Measurements from ENCODE around the gene CD34.

CD34 gene

DNA sequence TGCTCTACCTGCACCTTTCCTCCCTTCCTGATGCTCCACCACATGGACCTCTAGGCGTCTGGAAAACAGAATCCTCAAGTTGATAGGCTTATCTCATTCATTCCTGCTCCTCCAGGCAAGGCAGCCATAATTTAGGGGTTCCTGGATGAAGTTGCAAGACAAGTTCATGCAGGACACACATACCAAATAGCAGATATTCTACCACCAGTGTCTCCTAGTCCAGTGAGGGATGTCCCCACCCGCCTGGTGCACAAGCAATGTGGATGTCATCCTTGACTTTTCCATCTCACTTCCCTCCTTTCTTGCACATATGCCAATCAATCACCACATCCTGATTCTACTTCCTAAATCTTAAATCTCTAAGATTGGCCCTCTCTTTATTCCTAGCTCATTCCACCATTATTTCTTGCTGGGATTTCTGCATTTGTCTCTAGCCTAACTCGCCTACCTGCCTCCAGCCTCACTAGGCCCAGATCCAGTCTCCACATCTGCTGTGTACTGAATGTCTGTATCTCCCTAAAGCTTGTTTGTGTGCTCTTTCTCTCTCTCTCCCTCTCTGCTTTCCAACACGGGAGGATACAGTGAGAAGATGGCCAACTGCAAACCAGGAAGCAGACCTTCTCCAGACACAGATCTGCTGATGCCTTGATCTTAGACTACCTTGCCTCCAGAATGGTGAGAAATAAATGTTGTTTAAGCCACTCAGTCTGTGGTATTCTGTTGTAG is 40.5 kb downstream of the CD34 start:
- no peak for DNase-seq

DNA sequence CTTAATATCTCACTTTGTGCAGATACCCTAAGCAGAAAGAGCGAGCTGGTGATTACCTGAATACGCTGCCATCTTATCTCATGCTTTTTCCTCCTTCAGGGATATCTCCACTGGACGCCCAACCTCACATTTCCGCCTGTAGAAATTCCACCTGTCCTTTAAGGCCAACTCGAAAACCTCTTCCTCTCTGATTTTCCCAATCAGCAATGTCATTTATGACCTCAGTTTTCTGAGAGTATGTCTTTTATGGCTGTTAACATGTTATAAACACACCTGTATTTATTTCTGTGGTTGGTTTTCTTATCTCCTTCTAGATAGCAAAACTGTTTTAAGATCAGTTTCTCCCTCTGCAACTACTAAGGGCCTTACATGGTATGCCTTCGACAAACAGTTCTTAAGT is 41.1 kb downstream of the CD34 start:
- no peak for DNase-seq

DNA sequence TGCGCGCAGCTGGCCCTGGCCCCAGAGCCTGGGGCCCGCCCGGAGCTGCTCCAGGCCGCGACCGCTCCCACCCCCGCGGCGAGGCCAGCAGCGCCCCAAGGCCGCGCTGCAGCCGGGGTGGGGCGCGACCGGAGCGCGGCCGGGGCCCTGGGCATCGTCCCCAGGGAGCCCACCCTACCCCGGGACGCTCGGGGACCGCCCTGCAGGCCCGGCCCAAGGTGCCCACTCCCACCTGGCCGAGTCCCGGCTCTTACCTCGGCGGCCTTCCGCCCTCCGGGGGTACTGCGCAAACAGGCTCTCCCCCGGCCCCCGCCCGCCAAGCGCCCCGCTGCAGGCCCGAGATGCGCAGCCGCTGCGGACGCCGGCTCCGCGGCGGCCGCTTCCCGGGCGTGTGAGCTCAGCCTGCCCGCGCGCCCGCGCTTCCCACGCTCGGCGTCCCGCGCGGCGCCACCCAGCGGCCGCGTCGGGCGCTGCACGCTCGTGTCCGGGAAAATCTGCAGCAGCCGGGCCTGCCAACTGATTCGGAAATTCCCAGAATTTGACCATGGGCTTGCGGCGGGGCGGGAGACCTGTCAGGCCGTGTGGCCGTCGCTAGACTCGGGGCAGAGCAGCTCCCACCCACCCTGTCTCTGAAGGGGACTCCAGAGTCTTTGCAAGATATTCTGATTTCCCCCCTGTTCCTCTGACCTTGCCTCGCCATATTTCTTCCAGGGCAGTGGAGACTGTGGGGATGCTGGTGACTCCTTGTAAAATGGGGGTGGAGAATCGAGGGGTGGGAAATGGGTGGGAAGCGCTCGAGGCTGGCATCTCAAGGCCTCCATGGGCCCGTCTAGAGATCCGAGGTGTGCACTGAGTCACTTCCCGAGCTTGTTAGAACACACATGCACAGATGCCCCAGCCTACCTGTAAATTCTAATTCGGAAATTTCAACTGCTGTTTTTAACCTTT is 41.9 kb downstream of the CD34 start:
- peak; percentile 66 for DNase-seq

DNA sequence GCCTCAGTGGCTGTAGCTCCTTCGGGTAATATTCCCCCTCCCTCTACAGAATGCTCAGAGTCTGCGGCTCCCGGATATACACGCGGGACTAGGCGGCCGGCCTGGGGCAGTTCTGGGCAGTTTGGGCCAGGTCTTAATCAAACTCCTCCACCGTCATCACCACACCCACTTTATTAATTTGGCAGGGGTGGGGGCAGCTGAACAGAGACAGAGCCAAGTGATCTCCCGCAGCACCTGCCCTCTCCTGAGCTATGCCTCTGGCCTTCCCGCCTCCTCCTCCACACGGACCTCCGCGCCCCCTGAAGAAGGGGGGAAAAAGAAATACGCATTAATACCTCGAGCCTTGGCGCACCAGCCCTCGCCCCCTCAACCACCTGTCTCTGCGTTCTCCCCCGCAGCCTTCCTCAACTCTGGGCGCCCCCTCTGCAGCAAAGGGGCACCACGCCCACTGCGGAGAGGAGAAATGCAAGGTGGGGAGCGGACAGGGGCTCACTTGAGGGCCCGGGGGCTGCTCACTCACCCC is 42.6 kb downstream of the CD34 start:
- no peak for DNase-seq

DNA sequence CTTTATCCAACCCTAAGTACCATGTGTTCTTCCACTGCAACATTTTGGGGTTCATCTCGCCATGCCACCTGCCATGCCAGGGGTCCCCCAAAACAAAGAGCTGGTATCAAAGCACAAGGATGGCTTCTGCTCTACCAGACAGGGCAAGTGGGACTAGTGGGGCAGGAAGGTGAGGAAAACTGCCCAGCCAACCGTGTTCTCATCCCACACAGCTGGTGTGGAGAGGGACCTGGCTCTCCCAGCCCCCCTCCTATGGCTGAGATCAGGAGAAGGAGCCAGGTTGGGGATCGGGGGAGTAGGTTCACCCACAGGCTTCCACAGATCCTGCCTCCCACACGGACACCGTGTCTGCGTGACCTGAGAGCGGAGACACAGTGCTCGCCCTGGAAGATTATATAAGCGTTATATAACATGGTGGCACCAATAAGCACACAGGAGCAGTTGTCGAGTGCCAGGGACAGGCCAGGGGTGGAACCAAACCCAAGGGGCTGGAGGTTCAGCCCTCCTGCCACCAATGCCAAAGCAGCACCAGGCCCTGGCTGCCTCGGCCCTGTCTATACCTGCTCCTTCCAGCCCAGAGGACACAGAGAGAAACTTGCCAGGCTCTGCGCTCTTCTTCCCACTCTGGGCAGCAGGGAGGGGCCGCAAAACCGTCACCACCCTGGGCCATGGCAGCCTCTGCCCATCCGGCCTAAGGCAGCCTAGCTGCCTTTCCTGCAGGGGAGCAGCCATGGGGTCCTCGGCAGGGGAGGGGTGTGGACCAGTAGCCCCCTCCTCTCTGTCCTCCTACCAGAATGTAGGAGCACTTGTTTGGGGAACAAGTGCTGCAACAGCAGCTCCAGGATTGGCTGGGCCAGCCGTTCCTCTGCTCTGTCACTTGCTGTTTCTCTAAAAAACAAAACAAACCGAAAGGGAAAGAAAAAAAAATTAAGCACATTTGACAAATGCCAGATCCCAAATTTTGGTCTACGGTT is 43.5 kb downstream of the CD34 start:
- DNase-seq, result no peak

DNA sequence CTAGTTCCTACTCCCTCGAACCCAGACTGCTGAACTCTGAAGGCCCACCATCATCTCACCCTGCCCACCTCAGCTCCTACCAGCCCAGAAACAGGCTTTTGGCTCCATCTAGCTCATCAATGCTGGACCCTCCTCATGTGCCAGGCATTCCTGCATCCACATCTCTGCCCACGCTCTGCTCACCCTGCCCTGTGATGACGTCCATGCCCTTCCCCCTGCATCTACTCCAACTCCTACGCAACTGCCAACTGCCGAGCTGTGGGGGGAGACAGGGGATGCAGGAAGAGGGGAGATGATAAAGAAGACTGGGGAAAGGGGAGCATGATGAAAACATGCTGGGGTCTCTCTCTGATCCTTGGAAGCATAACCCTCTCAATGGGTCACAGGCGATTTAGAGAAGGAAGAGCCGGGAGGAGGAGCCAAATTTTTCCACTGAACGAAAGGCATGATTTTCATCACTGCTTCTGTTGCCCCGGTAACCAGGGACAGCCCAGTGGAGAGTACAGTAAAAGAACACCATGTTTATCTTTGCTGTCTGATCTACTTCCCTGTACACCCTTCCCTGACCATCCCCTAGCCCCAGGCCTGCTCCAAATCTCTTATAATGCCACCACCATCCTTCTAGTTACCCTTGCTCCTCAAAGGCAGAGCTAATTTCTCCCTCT is 44.3 kb downstream of the CD34 start:
- no peak for DNase-seq

DNA sequence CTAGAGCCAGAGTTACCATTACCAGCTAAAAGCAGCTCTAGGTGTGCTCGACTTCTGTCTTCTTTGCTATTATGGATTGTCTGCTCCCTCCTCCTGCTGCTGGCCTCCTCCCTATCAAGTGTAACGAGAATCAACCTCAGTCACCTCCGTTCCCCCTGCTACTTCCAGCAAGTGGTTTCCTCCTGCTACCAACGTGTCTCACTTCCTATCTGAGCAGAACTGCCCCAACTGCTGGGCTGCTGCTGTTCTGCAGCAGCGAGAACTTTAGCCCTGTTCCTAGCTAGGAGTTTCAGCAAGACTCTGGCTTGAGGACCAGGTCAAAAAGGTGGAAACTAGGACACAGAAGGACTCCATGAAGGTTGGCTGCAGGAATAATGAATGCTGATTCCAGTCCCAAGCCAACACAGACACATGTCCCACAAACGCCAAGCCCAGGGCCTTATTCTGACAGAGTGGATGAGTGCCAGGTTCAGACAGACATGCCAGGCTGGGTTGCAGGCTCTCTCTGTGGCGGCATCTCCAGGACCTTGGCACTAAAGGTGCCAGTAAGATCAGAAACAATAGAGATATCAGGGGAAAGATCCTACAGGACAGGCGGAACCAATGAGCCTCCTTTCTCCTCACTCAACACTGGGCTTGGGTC is 46.9 kb downstream of the CD34 start:
- no peak for DNase-seq

DNA sequence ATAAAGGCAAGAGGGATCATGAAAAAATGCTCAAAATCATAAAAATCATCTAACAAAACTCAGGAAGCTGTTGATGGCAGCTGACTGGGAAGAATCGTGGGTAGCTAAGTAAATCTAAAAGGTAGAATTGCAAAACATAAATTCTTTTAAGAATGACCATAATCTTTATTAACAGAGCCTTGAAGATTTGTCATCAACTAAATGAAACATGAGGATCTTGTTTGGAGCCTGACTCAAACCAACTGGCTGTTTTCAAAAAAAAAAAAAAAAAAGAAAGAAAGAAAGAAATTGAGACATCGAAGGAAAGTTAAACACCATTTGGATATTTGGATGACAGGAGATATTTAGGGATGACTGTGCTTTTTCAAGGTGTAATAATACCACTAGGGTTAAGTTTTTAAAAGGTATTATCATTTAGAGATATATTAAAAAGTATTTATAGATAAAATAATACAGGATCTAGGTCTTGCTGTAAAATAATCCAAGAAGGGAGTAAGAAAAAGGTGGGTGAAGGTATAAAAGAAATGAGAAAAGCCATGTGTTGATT is 48.6 kb downstream of the CD34 start:
- DNase-seq, result peak; percentile 25

DNA sequence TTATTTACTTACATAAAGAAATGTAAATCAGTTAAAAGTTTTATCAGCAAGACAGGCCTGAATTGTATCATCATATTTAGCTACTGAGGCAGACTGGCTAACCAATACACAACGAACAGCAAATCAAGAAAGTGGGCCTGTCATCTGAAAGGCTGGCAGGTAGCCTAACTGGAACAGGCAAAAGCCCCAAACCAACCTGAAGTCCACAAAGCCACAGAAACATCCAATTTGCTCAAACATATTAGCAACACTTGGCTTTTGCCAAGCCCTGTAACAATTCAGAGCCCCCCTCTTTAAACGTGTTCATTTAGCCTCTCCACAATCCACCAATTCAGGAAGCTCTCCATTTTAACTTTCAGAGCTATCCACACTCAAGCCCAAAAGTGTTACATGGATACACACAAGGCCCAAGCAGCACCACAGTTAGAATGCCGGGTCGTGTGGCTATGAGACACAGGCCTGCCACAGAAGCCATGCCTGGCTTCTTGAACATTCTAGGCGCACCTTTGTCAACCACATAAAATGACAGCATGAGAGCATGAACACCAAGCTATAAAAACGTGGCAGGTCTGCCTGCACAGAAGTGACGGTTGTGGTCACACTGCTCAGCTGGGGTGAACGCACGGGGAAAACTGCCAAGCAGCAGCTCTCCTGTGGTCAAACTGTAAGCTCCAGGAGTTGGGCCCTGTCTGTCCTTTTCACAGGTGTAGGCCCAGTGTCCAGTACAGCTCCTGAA is 49.3 kb downstream of the CD34 start:
- no peak for DNase-seq

DNA sequence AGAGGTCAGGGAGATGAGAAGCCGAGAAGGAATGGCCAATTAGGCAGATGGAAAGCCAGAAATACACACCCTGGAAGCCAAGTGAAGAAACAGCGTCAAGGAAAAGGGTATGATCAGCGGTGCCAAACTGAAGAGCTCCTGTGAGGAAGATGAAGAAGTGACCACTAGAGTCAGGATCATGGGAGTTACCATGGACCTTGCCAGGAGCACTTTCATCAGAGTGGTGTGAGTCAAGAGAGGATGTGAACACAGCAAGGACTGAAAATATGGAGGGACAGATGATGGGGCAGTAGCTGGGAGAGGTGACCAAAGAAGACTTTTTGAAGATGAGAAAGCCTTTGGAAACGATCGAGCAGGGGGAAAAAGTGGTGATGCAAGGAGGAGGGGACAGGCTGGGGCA is 50.4 kb downstream of the CD34 start:
- DNase-seq, result no peak

DNA sequence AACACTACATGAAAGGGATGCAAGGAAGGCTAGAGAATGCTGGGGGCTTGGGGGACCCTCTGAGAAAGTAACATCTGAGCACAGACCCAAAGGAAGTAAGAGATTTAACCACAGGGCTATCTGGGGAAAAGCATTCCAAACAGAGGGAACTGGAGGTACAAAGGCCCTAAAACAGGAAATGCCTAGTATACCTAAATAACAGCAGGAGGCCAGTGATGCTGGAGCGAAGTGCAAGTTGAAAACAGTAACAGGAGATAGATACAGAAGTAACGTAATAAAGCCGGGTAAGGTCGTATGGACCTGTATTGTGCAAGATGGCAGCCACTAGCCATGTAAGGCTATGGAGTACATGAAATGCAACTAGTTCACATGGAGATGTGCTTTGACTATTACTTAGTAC is 52.1 kb downstream of the CD34 start:
- DNase-seq, result peak; percentile 12

DNA sequence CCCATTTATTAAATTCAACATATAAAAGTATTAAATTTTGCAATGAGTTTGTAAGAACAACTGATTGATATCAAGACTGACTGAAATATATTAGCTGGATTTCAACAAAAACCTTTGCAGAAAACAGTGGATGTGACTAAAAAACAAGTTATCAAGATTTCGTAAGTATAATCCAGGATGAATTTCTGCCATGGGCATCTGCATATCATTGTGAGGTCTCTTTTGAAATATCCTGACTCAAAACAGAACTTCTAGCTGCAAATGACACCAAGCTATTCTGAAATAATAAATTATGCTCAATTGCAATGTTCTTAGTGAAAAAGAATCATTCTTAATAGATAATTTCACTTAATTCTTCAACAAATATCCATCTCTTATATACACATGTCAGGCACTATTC is 52.6 kb downstream of the CD34 start:
- DNase-seq, result no peak

DNA sequence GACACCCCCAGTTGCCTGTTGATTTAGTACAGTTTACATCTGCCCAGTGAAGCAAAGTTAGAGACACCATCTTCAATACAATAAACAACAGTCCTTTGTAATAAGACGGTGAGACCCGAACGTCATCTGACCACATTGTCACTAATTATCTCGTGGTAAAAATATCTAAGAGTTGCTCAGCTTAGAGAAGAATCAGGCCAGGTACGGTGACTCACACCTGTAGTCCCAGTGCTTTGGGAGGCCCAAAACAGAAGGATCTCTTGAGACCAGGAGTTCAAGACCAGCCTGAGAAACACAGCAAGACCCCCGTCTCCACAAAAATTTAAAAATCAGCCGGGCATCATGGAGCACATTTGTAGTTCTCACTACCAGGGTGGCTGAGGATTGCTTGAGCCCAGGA is 53.5 kb downstream of the CD34 start:
- no peak for DNase-seq

DNA sequence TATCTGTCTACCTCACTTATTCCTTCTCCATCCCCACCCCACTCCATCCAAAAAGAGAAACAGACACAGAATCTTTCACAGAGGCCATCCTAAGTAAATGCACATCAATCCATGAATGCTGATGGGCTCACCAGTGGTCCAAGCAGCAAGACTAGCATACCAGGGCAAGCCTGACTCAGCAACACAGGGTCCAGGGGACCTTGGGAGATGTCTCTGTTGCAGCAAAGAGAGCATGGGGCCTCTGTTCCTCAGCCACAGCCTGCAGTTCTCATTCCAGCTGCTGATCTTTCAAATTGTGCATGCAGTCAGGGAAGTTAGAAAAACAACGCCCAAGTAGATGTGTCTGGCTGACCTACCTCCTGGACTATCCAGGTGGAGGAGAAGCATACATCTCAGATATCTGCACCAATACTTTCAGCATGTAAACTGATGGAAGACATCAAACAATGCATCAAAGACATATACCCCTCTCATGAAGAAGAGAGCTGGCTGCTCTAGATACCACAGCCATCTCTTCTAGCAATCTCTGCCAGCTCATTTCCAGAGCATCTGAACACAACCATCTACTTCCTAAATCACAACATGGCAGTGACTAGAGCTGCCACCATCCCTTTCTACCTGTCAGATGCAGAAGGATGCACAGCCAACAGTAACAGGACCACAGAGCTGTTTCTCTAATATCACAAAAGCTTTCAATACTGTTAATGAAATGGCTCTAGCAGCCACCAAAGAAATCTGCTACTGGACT is 54.5 kb downstream of the CD34 start:
- no peak for DNase-seq

DNA sequence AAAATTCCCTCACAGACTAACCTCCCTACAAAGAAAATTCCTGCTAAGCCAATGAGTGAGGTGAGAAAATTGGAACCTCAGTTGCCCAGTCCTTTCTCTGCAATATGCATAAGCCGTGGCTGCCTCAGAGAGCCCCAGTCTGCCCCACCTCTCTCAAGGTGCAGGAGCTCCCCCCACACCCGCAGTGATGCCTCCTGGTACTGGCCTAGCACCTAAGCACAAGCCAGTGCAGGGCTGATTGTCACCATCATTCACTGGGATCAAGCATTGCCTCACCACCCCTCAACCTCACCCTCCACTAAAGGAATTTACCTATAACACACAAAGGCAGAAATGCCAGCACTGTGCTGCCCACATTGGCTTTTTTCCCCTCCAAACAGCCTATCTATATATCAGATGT is 56.9 kb downstream of the CD34 start:
- DNase-seq, result no peak

DNA sequence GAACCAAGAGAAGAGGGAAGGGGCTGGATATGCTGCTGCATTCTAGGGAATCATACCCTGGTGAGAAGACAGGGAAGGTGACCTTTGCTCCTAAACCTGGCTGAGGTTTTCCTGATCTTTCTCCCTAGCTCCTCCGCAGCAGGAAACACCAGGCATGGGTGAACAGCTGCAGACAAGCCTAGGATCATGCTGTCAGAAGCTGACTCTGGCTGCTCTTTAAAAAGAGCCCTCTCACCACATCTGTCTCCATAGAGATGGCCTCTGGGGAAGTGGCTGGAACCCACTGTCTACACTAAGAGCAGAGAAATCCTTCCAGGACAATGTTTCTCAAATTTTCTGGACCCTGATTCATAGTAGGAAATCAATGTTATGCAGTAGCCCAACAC is 57.6 kb downstream of the CD34 start:
- DNase-seq, result no peak

DNA sequence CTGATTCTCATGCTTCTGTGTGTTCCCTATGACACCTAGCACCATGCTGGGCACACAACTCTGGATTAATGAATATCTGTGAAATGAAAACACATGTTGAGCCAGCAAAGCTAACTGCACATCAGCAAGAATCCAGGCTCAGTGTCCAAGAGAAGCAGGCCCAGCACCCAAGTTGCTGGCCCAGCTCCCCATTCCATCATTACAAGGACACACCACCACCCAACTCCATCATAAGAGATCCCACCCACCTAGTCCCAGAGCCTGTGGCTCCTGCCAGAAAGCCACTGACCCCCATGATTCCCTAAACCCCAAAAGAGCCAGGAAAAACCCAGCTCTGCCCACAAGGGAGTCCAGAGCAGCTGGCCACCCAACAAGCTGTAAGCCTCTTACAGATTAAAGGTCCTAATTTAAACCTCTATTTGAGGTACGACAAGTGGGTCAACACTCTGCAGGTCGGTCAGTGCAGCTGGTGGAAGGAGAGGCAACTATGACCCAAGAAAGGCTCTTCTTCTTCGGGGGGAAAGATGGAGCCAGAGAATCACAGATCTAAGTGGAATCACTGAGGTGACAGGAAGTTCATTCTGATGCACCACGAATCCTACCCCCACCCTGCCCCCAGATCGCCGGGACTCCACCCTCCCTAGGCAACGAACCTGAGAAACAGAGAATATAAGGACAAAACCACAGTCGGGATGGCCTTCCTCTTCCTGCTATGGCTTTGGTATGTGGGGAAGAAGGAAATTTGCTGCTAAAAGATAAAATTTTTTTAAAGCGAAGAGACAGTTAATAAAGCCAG is 58.2 kb downstream of the CD34 start:
- DNase-seq, result no peak

DNA sequence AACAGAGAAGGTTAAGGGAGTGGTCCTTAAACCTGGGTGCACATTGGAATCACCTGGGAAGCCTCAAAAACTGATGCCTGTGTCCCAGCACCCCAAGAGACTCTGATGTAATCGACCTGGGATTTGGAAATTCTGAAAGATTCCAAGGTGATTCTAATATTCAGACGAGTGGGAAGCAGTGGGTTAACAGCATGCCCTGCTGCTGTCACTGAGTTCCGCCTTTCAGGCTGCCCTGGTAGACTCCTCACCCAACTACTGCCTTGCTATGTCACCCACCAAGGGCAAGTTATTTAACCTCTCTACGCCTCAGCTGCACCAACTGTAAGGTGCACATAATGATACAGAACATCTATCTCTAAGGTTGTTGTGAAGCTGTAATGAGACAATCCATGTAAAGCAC is 59.2 kb downstream of the CD34 start:
- no peak for DNase-seq
